Mesothelial cell of epicardium (in vitro differentiated cells): Measurements from ENCODE around the gene PHF19. TPM values are rescaled to one million over a fixed set of nuclear protein-coding genes. Genes with fewer than 3 reads are reported as not detected.

Experiments
- DNase-seq, 2 experiments: peaks; one replicate each; pipeline ENCODE4 v3.0.0; 2021; ENCODE audit warnings: low spot score in 2 of 2; ENCODE audit not compliant: unreplicated experiment in 2 of 2
- H3K27ac Mint-ChIP-seq: 2 replicates; pipeline ENCODE4 v1.8.0; 2021; ENCODE audit warnings: mixed read lengths
- H3K27me3 Mint-ChIP-seq: 2 replicates; pipeline ENCODE4 v1.8.0; 2021; ENCODE audit warnings: low read depth, mixed read lengths
- H3K36me3 Mint-ChIP-seq: 2 replicates; pipeline ENCODE4 v1.8.0; 2021; ENCODE audit warnings: mixed read lengths
- H3K4me1 Mint-ChIP-seq: 2 replicates; pipeline ENCODE4 v1.8.0; 2021; ENCODE audit warnings: mixed read lengths
- H3K4me3 Mint-ChIP-seq: 2 replicates; pipeline ENCODE4 v1.8.0; 2021; ENCODE audit warnings: mild to moderate bottlenecking, moderate library complexity, mixed read lengths
- H3K9me3 Mint-ChIP-seq: 2 replicates; pipeline ENCODE4 v1.8.0; 2021; ENCODE audit warnings: mixed read lengths
- CTCF ChIP-seq: fragments of 200-600 bp; sonication (generic); IDR thresholded peaks from one replicate; pipeline ENCODE4 v1.5.0; 2021; ENCODE audit warnings: antibody characterized with exemption; ENCODE audit not compliant: unreplicated experiment
- total RNA-seq: library from RNA; stranded (reverse); gene quantifications from 3 replicates; pipeline ENCODE4 v1.2.1, GENCODE V29; 2021

Gene PHF19
- total RNA-seq, 1 donor from 2014 or later, result 41.6 TPM

GRCh38 chr9:120922404-120923195 is 45.6 kb upstream of the PHF19 start:
- no peak overlapping the region for H3K4me3 Mint-ChIP-seq
- no peak for TF ChIP-seq CTCF
- H3K9me3 Mint-ChIP-seq, result no peaks in the 10 kb centered on the region
- H3K36me3 Mint-ChIP-seq, result peaks cover 1% of the 10 kb centered on the region
- DNase-seq, result no peak
- H3K4me1 Mint-ChIP-seq, result peaks cover 26% of the 10 kb centered on the region
- H3K27me3 Mint-ChIP-seq, result no peaks in the 10 kb centered on the region
- H3K27ac Mint-ChIP-seq, result no peak overlapping the region

GRCh38 chr9:120921661-120922181 is 44.7 kb upstream of the PHF19 start:
- no peaks in the 10 kb centered on the region for H3K27me3 Mint-ChIP-seq
- peak overlapping the region; percentile 68 for H3K27ac Mint-ChIP-seq
- peaks cover 26% of the 10 kb centered on the region for H3K4me1 Mint-ChIP-seq
- no peak overlapping the region for H3K4me3 Mint-ChIP-seq
- peaks cover 5% of the 10 kb centered on the region for H3K36me3 Mint-ChIP-seq
- DNase-seq, result no peak
- TF ChIP-seq CTCF, result no peak
- peaks cover 1% of the 10 kb centered on the region for H3K9me3 Mint-ChIP-seq

GRCh38 chr9:120920806-120921178 is 43.8 kb upstream of the PHF19 start:
- TF ChIP-seq CTCF, result no peak
- H3K4me3 Mint-ChIP-seq, result no peak overlapping the region
- H3K36me3 Mint-ChIP-seq, result peaks cover 6% of the 10 kb centered on the region

GRCh38 chr9:120919843-120920805 is 43.1 kb upstream of the PHF19 start:
- H3K9me3 Mint-ChIP-seq, result peaks cover 3% of the 10 kb centered on the region
- no peak for TF ChIP-seq CTCF
- peaks cover 6% of the 10 kb centered on the region for H3K36me3 Mint-ChIP-seq
- no peak for DNase-seq
- H3K27me3 Mint-ChIP-seq, result no peaks in the 10 kb centered on the region
- H3K27ac Mint-ChIP-seq, result peak overlapping the region; percentile 6
- peaks cover 28% of the 10 kb centered on the region for H3K4me1 Mint-ChIP-seq
- H3K4me3 Mint-ChIP-seq, result no peak overlapping the region

More at GRCh38 chr9:120920806-120921178, 43.8 kb upstream of the PHF19 start:
- peaks cover 28% of the 10 kb centered on the region for H3K4me1 Mint-ChIP-seq
- no peaks in the 10 kb centered on the region for H3K27me3 Mint-ChIP-seq
- DNase-seq, result no peak
- no peak overlapping the region for H3K27ac Mint-ChIP-seq
- peaks cover 3% of the 10 kb centered on the region for H3K9me3 Mint-ChIP-seq

GRCh38 chr9:120918931-120919842 is 42.2 kb upstream of the PHF19 start:
- Mint-ChIP-seq H3K27ac (peak overlapping the region; percentile 73), H3K36me3 (peaks cover 6% of the 10 kb centered on the region), H3K4me1 (peaks cover 28% of the 10 kb centered on the region), H3K4me3 (no peak overlapping the region), H3K9me3 (peaks cover 3% of the 10 kb centered on the region), H3K27me3 (no peaks in the 10 kb centered on the region)
- no peak for DNase-seq
- no peak for TF ChIP-seq CTCF
